HG02763 (cell line): ENCODE measurements around the gene MTMR12.
"Not testable (repeated sequence)": the region's sequence is repeated elsewhere in the genome, so short reads cannot be mapped to it uniquely, and the experiment has no call there.

Source experiments
- ATAC-seq: cut with Tn5 transposase; IDR thresholded peaks from one replicate; pipeline ENCODE4 v1.9.1; 2021; ENCODE audit warnings: mild to moderate bottlenecking, moderate library complexity; ENCODE audit not compliant: unreplicated experiment

Gene MTMR12

DNA sequence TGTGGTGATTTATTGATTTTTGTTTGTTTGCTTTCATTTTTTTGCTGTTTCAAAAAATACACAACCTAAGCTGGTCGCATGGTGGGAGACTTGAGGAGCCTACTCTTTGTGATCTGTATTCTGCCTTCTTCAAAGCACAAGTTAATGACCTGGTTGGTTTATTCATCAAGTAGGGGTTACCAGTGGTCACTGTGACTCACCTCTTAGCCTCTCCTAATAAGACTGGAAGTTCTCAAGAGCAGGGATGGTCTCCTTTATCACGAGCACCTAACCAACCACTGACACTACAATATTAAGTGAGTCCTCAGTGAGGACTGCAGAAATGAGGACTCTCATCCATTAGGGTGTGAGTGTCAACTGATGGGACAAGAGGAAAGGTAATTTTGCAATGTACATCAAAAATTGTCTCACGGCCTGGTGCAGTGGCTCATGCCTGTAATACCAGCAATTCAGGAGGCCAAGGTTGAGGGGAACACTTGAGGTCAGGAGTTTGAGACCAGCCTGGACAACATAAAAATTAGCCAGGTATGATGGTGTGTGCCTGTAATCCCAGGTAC is 13.6 kb upstream of the MTMR12 start:
- no peak for ATAC-seq

DNA sequence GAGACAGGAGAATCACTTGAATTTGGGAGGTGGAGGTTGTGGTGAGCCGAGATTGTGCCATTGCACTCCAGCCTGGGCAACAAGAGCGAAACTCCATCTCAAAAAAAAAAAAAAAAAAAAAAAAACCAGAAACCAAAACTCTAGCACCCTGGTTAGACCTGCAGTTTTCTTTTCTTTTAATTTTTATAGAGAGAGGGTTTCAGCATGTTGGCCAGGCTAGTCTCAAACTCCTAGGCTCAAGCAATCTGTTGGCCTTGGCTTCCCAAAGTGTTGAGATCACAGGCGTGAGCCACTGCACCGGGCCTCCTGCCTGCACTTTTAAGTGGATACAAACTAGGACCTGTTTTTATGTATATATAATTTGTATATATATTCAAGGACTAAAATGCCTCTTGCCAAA is 12.9 kb upstream of the MTMR12 start:
- ATAC-seq: no peak

DNA sequence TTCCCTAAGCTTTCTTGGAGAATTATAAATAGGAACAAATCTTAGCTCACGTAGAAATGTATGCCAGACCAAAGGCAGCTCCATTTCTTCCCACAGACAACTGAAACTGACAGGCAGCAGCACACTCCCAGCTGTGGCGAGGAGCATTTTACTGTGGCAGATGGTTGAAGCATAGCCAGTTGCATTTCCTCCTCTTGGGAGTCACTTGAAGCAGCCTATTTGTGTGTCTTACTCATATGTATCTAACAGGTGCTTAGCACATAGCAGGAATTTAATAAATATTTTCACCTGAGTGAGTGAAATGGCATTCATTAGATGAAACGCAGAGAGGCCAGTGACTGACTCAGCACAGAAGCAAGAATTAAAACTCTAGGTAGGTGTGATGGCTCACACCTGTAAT is 12.3 kb upstream of the MTMR12 start:
- ATAC-seq: peak; percentile 64

DNA sequence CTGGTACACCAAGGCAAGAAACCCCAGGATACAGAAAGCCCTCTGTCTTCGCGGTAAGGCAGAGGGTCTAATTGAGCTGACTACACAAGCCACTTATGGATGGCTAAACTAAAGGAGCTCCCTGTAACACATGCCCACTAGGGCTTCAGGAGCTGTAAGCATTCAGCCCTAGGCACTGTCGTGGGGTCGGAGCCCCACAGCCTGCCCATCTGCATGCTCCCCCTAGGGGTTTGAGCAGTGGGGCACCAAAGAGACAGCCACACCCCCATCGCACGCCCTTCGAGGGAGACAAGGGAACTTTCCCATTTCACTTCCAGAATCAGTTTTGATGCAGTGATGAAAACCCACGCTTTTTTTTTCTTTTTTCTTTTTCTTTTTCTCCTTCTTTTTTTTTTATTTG is 11.0 kb upstream of the MTMR12 start:
- ATAC-seq: no peak

DNA sequence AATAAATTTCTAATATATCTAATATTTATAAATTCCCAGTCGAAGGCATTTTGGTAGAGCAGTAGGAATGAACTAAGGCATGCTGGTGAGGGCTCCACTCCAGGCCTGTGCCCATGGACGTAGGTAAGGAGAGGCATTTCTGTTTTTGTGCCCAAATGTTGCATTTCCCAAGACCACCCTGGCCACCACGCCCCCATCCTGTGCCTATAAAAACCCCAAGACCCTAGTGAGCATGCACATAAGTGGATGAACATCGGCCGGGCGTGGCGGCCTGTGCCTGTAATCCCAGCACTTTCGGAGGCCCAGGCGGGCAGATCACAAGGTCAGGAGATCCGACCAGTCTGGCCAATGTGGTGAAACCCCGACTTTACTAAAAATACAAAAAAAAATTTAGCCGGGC is 10.1 kb upstream of the MTMR12 start:
- no peak for ATAC-seq

DNA sequence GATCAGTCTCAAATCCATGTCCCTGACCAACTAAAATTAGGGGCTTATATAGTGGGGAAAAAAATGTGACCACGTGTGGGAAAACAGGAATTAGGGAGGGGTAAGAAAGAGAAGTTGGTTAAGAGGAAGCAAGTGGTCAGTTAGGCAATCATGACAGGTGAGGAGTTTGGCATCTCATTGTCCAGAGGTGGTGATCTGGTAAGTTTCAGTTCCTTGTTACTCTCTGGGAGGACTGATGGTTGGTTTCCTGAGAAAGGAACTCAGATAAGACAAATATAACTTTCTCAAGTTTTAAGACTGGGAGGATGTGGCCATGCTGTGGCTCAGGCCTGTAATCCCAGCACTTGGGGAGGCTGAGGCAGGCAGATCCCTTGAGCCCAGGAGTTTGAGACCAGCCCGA is 9.0 kb upstream of the MTMR12 start:
- not testable (repeated sequence) for ATAC-seq

DNA sequence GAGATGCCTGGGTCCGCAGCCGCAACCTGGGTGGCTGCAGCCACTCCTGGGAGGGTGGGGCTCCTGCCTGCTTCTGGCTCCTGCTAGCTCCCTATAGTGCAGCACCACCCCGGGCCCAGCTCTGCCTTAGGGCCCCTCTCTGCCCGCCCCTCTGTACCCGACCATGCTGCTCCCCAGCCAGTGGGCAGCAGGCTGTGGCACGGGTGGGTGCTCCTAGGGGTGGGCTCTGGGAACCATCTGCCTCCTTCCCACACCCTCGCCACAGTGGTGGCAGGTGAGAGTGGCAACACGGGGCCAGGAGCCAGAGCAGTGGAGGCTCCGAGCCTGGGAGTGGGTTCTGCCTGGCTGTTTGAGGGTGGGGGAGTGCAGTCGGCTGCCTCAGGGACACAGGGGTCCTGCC is 7.8 kb upstream of the MTMR12 start:
- ATAC-seq: no peak

DNA sequence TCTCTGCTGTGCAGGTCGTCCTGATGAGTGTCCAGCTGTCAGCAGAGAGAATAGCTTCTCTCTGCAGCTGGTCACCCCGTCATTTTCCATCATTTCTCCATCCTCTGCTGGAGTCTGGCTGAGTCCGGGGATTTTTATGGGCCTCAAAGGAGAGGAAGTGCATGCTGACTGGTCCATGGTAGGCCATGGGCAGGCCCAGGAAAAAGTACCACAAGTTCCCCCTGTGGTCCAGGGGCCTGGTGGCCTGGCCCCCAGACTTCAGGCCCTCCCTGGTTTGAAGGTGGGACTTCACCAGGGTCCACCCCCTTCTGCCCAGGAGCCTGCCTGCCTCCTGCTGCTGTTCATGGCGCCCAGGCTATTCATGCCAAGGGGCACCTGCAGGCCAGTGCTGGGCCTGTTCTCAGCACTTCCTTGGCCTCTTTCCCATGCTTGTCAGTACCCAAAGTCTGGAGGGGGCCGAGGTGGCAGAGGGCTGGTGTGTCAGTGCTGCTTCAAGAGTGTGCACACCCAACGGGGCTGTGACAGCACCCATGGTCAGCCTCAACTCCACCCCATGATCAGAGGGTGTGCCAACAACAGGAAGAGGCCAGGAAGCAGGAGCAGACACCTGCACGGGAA is 7.3 kb upstream of the MTMR12 start:
- no peak for ATAC-seq

DNA sequence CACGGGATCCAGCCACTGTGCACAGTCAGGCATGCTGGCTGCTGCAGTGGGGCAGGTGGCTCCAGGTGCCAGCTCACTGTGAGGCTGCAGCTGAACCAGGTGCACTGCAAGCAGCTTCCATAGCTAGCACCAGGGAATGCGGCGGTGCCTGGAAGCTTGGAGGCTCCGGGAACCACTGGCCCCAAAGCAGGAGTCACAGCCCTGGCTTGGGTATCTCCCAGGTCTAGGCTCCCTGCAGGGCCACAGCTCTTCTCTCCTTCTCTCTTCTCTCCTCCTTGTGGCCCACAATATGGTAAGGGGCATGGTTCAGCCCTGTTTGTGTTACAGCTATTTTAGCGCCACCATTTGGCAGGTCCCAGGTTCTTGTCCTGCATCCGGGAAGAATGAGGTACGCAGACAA is 6.7 kb upstream of the MTMR12 start:
- ATAC-seq: no peak

DNA sequence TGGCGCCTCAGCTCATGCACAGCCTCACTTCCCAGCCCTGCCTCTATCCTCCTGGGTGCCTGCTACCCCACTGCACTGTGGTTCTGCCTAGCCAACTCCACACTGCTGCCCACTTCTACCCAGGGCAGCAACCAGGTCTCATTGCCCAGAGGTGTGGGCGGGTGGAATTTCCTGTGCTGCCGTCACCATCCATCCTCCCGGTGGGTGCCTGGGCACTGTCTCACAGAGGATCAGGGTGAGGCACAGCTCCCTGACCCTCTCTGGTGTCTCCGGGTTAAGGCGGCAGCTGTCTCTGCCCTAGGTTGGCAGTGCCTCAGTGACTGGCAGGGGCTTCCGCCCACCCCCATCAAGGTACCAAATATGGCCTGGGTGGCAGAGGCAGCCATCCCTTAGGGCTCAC is 4.3 kb upstream of the MTMR12 start:
- ATAC-seq: no peak

DNA sequence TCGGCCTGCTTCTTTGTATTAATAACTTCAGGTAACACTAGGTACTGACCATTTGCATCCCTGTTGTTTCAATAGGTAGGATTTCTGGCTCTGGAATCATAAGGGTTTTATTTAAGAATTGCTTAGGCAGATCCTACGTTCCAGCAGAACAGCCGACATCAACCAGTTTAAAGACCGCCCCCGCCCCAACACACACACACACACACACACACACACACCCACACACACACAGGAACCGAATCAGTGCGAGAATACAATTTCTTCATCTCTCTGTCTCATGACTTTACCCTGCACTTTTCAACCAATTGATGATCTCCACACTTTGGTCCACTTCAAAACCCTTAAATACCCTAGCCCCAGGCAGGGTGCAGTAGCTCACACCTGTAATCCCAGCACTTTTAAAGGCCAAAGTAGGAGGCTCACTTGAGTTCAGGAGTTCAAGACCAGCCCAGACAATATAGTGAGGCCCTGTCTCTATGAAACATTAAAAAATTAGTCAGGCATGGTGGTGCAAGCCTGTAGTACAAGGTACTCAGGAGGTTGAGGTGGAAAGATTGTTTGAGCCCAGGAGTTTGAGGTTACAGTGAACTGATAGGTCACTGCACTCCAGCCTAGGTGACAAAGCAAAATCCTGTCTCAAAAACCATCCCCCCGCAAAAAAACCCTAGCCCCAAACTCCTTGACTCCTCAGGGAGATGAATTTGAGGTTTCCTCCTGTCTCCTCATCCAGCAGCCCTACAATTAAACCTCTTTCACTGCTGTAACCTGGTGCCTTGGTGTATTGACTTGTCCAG is 2.7 kb upstream of the MTMR12 start:
- ATAC-seq: no peak

DNA sequence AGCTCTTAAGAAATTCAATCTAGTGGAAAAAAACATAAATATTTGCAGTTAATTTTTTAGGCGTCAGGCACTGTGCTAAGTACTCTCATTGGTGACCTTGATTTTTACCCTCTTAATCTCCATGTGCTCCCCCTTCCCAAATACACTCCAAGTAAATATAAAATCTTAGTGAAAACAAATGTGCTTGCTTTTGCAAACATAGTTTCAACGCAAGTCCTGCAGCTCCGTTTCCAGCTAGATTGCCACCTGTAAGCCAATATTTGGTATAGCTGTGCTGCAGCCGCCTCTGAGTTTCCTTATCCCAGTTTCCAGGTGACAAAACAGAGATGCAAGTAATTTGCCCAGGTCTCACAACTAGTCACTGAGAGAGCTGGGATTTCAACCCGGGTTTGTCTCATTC is 1.9 kb upstream of the MTMR12 start:
- ATAC-seq: no peak

DNA sequence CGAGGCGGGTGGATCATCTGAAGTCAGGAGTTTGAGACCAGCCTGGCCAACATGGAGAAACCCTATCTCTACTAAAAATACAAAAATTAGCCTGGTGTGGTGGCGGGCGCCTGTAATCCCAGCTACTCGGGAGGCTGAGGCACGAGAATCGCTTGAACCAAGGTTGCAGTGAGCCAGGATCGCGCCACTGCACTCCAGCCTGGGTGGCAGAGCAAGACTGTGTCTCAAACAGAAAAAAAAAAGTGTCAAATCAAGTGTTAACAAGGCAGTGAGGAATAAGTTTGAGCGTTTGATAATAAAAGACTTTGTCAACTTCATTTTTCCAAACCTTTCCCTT is 1.4 kb upstream of the MTMR12 start:
- not testable (repeated sequence) for ATAC-seq

DNA sequence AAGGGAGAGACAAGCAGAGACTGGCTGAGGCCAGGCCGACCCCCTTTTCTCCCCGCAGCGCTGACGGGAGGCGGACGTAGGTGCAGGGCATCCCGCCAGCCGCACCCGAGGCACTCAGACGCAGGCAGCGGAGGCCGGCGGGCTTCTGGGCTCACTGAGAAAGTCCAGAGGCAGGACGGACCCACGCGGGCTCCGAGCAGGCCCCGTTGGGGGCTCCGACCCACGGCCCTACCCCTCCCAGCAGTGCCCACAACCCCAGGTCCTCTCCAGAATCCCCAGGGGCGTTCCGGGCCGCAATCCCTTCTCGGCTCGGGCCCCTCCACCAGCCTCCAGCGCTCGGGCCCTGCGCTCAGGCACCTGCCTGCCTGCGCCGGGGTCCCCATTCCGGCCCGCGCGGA is 543 bp downstream of the MTMR12 start:
- ATAC-seq: peak; percentile 24

DNA sequence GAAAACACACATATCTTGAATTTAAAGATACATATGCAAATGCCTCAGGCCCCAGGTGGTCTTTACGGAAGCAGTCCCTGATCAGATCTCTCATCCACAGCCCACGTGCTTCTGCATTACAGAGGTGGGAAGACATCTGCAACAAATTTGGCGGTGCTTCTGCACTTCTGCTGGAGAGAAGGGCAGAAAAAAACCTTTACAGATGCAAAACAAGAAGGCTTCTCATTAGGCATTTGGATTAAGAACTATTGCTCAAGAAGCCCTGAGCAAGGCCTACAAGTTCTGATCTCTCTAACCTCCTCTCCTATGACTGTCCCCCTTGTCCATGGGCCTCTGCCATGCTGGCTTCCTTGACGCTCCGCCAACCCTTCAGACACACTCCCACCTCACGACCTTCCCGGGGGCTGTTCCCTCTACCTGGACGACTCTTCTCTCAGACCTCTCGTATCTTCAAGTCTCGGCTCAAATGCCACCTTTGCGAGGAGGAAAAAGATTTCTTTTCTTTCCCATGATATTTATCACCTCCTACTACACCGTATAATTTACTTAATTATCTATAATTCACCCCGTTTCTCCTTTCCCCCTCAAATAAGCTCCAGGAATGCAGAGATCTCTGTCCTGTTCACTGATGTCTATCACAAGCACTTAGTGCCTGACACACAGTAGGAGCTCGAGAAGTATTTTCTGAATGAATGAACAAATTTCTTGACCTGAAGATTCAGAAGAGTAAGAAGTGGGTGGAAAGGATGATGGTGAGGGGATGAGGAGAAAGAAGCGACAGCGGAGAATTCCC is 1.1 kb downstream of the MTMR12 start:
- ATAC-seq: no peak

DNA sequence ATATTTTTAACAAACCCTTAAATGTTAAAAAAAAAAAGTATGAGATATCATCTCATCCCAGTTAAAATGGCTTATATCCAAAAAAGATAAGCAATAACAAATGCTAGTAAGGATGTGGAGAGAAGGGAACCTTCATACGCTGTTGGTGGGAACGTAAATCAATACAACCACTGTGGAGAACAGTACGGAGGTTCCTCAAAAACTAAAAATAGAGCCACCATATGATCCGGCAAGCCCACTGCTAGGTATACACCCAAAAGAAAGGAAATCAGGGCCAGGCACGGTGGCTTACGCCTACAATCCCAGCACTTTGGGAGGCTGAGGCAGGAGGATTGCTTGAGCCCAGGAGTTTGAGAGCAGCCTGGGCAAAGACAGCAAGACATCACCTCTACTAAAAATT is 3.0 kb downstream of the MTMR12 start:
- ATAC-seq: no peak

DNA sequence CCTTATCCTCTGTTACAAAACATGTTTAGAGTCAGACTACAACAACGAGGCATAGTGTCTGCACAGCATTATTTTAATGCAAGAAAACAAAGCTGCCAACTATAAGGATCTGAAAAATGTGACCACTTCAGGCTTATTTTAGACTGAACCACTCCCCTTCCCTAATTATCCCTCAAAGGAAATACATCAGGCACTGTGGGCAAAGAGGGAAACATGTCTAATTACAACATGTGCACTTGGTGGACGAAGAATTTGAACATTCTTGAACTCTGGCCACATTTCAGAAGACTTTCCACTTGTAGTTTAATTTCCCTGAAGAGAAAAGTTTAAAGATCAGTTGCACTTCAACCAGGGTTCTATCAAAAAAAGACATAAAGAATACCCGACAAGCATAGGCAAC is 3.8 kb downstream of the MTMR12 start:
- ATAC-seq: no peak

DNA sequence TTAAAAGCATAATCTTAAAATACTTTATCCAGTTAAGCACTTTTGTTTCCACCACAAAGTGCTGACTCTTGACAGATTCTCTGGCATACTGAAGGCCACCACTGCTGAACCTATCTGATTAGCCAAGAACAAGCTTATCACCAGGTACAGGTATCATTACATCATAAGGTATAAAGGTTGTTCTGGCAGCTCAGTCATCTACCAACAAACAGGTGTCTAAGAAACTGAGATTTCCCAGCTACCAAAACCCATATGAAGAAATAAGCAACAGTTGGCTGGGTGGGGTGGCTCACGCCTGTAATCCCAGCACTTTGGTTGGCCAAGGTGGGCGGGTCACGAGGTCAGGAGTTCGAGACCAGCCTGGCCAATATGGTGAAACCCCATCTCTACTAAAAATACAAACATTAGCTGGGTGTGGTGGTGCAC is 5.0 kb downstream of the MTMR12 start:
- ATAC-seq: no peak

DNA sequence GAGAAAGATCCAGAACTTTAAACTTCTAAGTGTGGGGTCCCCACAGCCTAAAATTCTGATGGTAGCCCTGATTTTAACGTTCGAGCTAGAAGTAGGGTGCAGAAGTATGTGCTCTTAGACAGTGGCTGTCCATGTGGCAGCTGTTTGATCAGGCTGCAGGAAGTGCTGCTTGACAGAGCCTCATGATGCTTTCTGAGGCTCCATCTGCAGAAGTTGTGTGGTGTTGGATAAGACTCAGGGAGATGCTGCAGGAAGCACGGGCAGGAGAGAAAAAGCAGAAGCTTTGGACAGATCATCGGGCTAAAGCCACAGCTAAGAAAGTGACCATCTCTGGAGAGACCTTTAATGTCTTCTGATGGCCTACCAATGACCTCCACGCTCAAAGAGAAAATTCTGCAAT is 8.1 kb downstream of the MTMR12 start:
- ATAC-seq: no peak

DNA sequence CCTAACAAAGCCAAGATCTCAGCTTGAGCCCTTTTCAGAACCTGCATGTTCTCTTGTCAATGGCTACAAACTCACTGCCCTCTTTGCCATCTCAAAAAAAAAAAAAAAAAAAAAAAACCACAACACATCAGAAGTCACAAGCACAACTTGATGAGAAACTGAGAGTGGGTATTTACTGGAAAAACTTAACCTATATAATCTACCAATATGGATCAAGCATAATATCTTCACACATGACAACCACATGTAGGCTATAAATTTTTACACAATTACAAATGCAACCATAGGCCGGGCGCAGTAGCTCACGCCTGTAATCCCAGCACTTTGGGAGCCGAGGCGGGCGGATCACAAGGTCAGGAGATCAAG is 9.0 kb downstream of the MTMR12 start:
- no peak for ATAC-seq

DNA sequence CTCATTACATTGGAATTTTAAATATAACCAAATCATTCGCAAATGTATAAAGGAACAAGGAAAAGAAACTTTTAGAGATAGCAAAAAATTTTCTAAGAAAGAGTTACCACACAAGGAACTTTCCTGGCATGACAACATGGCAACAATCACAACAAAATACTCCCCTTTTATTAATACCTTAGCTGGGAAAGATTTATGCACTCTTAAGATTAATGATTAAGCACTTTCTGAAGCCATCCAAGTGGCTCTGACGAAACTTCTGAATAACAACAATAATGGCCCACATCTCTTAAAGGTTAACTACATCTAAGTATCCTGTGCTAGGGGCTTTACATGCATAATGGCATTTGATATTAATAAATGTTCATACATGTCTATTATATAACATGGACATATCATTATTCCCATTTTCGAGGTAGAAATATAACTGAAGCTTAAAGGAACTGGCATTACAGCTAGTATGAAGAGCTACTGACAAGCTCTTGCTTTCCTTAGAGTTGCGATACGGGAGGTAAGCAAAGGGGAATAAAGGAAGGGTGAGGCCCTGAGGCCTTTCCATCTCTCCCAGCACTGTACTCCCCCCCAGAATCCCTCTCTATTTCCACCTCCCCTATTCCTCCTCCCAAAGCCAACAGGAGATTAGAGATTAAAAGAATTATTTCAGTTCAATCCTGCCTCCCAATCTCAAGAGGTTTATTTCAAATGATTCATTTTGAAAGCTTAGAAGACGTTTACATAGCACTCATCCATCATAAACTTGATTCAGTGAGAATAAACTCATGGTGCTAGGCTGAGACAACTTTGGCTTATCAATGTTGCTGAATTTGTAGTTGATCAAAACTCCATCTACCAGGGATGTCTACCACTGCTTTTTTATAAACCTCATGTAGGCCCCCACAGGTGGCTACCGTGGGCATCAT is 9.6 kb downstream of the MTMR12 start:
- ATAC-seq: no peak
